Suppressor macrophage (primary cell): Measurements from ENCODE around the gene ADD1.
"Not testable (repeated sequence)": the region's sequence is repeated elsewhere in the genome, so short reads cannot be mapped to it uniquely, and the experiment has no call there.

Source experiments
- DNase-seq, 4 experiments: peaks; one replicate each; pipeline ENCODE4 v3.0.0-alpha.2; 2020 to 2022

Gene ADD1

GRCh38 chr4:2886622-2887021, 43.0 kb downstream of the ADD1 start:
- DNase-seq, result no peak

DNA sequence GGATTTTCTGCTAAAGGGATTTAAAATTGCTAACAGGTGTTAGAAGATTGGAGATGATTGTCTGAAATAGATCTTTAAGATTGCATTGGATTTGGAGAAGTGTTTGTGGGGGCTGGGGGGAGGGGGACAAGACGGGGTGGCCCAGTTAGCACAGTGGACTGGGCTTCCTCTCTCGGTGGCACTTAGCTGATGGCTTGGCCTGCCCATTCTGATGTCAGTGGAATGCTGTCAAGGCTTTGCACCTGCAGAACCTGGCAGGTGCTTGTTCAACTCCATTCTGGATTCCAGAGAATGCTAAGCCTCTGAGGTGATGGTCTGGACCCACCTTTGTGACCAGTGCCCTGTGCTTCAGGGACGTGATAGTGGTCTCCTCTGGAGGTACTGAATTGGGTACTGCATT, 43.7 kb downstream of the ADD1 start:
- no peak for DNase-seq

DNA sequence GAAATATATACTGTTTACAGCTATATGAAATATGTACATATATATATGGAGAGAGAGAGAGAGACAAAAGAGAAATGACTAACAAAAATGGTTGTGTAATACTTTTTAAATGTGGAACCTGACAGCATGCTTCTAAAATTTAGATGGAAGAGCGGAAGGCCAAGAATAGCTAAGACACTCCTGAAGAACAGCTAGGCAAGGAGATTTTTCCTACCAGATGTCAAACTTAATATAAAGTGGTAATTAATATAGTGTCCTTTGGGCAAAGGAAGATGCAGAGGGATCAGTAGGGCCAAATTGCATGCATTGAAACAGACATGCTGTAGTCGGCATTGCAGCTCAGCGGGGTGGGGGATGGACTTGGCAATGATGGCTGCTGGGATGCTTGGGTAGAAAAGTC, 45.2 kb downstream of the ADD1 start:
- DNase-seq, result peak in 3 of 4 experiments; percentile 12 to 56 (median 48)

GRCh38 chr4:2891294-2891693, 47.6 kb downstream of the ADD1 start:
- DNase-seq, result peak in 1 of 4 experiments; percentile 21

DNA sequence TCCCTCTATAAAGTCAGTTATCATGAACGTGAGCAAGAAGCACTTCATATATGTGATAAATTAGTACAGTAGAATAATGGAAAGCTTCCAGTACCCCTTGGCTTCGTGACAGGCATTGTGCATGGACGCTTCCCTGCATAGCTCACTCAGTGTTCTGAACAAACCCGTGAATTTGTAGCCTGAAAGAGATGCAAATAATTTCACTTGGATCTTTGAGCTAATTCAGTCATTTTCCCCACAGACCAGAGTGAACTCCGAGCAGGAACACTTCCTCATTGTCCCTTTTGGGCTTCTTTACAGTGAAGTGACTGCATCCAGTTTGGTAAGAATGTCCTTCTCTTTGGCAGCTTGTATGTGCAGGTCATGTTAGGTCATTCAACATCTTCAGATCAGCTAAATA, 50.1 kb downstream of the ADD1 start:
- DNase-seq, result peak; percentile 12 to 52 (median 34)

- no peak for DNase-seq
Measured at GRCh38 chr4:2898001-2898400, 54.4 kb downstream of the ADD1 start.

GRCh38 chr4:2900741-2901140, 57.1 kb downstream of the ADD1 start:
- no peak for DNase-seq

DNA sequence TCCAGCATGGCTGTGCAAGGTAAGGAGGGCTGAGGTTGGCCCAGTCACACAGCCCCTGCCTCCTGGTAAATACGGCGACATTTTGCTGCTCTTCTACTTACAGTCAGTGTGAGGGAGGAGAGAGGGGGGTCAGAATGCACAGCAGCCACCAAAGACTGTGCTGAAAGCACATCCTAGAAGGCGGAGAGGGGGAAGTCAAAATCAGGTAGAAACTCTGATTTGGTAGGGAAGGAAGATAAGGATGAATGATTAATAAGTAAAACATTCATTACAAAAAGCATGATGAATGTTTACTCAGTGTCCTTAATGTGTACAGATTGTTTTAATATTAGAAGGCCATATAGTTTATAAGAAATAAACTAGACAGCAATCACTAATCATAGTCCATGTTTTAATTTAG, 57.5 kb downstream of the ADD1 start:
- DNase-seq, result no peak

GRCh38 chr4:2902126-2902525, 58.5 kb downstream of the ADD1 start:
- DNase-seq, result no peak

GRCh38 chr4:2905544-2905943, 61.9 kb downstream of the ADD1 start:
- DNase-seq, result no peak

- no peak for DNase-seq
Measured at GRCh38 chr4:2906218-2906617, 62.6 kb downstream of the ADD1 start.

DNA sequence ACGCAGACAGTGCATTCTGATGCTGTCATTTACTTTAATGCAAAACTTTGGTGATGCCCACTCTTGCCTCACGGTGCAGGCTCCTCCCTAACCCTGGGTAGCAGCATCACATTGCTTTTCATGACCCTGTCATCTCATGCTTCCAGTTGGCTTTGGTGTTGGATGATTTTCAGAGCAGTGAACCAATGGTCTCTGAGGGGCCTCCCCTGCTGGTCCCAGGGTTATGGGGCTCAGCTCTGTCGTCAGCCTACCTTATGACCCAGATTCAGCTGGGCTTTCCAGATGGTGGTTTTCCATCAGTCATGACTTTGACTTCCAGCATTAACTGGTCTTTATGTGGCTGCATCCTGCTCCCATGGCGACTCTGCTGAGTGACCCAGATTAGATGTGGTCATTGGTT, 63.6 kb downstream of the ADD1 start:
- DNase-seq, result no peak

GRCh38 chr4:2907706-2908293, 64.2 kb downstream of the ADD1 start:
- DNase-seq, result no peak

DNA sequence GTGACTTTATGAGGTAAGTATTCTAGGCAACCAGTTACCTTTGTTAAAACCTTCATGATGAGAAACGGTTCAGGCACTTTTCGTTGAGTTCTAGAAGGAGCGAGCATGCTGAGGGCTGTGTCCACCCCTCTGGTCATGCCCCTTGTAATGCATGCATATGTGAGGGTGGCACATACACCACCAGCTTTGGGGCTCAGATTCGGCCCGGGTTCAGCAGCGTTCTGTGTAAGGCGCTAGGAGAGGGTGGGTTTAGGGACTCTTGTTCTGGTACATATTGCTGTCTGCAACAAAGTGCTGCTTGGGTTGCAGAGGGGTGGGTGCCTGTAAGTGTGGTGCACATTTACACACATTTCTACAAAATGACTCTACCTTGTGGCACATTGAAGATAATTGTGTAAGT, 65.0 kb downstream of the ADD1 start:
- no peak for DNase-seq

GRCh38 chr4:2909583-2909982, 65.9 kb downstream of the ADD1 start:
- no peak for DNase-seq

DNA sequence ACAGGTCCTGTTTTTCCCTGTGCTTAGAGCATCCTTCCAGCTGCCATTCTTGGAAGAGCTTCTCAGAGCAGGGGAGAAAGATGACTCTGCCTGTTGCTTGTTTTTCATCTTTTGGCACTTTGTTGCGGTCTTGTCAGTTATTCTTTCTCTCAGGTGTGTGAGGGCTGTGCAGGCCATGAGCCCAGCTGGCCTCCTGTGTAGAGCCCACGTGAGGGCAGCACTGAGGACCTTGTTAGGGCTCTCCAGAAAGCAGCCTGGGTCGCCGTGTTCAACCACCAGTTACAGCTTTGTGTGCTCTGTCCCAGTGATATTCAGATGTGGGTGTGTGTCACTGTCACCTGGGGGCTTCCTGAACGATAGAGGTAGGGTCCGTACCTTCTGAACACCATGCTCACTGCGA, 66.8 kb downstream of the ADD1 start:
- DNase-seq, result no peak

DNA sequence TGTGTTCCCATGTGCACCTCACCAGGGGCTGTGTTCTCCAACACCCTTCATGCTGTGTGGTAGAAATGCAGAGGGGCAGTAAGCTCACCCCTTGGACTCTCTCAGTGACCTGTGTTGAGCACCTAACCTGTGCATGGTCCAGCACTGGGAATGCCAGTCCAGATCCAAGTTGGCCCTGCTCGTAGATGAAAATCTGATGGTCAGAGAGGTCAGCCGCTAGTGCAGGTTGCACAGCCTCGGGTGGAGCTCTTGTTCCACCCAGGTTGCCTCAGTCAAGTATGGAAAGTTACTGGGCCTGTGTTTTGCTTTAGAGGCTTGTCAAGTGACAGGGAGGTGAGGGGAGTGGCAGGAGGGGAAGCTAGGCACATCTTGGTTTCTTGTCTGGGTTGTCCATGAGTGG, 68.2 kb downstream of the ADD1 start:
- DNase-seq, result no peak

GRCh38 chr4:2913168-2913567, 69.5 kb downstream of the ADD1 start:
- no peak for DNase-seq

- DNase-seq, result no peak
Measured at GRCh38 chr4:2914256-2915126, 70.8 kb downstream of the ADD1 start.

DNA sequence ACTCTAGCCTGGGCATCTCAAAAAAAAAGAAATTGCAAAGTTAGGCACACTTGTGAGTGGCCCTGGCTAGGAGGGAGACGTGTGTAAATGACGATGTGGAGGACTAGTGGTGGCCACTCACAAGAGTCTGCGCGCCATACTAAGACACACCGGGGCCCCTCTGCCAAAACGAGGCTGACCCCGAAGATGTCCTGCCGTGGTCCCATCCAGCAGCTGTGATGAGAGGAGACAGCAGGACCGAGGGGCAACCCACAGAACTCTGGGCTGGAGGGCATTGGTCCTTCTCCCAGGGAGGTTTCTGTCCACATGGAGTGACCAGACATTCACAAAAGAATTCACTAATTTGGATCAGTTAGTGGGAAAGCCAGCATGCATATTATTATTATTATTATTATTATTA, 72.1 kb downstream of the ADD1 start:
- no peak for DNase-seq

GRCh38 chr4:2916696-2917095, 73.1 kb downstream of the ADD1 start:
- DNase-seq, result not testable (repeated sequence)

DNA sequence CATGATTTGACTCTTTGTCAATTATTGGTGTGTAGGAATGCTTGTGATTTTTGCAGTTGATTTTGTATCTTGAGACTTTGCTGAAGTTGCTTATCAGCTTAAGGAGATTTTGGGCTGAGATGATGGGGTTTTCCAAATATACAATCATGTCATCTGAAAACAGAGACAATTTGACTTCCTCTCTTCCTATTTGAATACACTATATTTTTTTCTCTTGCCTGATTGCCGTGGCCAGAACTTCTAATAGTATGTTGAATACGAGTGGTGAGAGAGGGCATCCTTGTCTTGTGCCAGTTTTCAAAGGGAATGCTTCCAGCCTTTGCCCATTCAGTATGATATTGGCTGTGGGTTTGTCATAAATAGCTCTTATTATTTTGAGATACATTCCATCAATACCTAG, 74.7 kb downstream of the ADD1 start:
- not testable (repeated sequence) for DNase-seq

DNA sequence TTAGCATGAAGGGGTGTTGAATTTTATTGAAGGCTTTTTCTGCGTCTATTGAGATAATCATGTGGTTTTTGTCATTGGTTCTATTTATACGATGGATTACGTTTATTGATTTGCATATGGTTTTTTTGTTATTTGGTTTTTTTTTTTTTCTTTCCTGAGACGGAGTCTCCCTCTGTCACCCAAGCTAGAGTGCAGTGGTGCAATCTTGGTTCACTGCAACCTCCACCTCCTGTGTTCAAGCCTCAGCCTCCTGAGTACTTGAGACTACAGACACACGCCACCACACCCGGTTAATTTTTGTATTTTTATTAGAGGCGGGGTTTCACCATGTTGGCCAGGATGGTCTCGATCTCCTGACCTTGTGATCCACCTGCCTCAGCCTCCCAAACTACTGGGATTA, 75.1 kb downstream of the ADD1 start:
- not testable (repeated sequence) for DNase-seq

DNA sequence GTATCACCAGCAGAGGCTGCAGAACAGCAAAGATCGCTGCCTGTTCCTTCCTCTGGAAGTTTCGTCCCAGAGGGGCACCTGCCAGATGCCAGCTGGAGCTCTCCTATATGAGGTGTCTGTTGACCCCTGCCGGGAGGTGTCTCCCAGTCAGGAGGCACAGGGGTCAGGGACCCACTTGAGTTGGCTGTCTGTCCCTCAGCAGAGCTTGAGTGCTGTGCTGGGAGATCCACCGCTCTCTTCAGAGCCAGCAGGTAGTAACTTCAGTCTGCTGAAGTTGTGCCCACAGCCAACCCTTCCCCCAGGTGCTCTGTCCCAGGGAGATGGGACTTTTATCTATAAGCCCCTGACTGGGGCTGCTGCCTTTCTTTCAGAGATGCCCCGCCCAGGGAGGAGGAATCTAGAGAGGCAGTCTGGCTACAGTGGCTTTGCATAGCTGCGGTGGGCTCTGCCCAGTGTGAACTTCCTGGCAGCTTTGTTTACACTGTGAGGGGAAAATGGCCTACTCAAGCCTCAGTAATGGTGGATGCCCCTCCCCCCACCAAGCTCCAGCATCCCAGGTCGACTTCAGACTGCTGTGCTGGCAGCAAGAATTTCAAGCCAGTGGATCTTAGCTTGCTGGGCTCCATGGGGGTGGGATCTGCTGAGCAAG, 78.9 kb downstream of the ADD1 start:
- DNase-seq, result not testable (repeated sequence)
